ENCODE results near the gene LAYN.

DNA sequence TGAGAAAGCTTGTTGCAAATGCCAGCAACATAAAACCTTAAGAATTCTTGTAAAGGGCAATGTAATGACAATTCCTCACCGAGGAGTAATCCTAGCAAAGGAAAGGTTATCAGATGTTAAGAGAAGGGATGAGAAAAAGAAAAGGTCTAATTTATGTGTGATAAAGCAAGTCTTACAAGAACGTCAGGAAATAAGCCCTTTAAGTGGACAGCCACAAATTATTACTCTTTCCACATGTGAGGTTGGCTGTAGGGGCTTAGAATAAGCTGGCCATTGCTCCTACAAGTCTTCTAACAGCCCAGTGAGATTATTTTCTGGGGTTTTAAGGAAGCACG lies 9.3 kb downstream of the LAYN start:
- TF ChIP-seq EP300 (IDR thresholded peaks at IDR 0.05) (no peak), CTCF (IDR thresholded peaks at IDR 0.05) (no peak)

Data from esophagus muscularis mucosa (tissue), 3 donors.